Lung (tissue), 12 donors: Measurements from ENCODE around the gene LDLRAD4. TPM values are rescaled to one million over a fixed set of nuclear protein-coding genes. Genes with fewer than 3 reads are reported as not detected.

Source experiments
- ATAC-seq: fragments of 200-7000 bp; cut with Tn5 transposase; one replicate; pipeline ENCODE4 v1.9.1; 2020; ENCODE audit warnings: moderate number of reproducible peaks; ENCODE audit not compliant: insufficient read depth, low FRiP score
- DNase-seq, 3 donors: peaks; one replicate each; pipeline ENCODE4 v3.0.0-alpha.2; 2013 to 2017
- H3K27ac ChIP-seq, 2 donors: one replicate each; pipeline ENCODE4 v1.5.1; 2013; ENCODE audit warnings: mild to moderate bottlenecking in 2 of 2, moderate library complexity in 2 of 2, control low read depth in 1 of 2, inconsistent platforms in 1 of 2, low read depth in 1 of 2, low read length in 1 of 2
- H3K27me3 ChIP-seq, 3 donors: one replicate each; pipeline ENCODE4 v1.5.1; 2013; ENCODE audit warnings: low read length in 2 of 3; ENCODE audit not compliant: control insufficient read depth in 3 of 3, insufficient read depth in 3 of 3
- H3K36me3 ChIP-seq, 4 donors: one replicate each; pipeline ENCODE4 v1.5.1; 2013; ENCODE audit warnings: low read length in 4 of 4, mild to moderate bottlenecking in 1 of 4, moderate library complexity in 1 of 4; ENCODE audit not compliant: control insufficient read depth in 4 of 4, insufficient read depth in 4 of 4
- H3K4me1 ChIP-seq, 5 donors: one replicate each; pipeline ENCODE4 v1.5.1; 2013; ENCODE audit warnings: low read length in 5 of 5, mild to moderate bottlenecking in 2 of 5, moderate library complexity in 1 of 5; ENCODE audit not compliant: control insufficient read depth in 5 of 5, insufficient read depth in 5 of 5
- H3K4me3 ChIP-seq: one replicate; pipeline ENCODE4 v1.5.1; 2013; ENCODE audit warnings: mild to moderate bottlenecking, control low read depth, moderate library complexity
- H3K9ac ChIP-seq, 2 donors: one replicate each; pipeline ENCODE4 v1.5.1; 2013; ENCODE audit warnings: low read length in 2 of 2, control low read depth in 1 of 2; ENCODE audit not compliant: insufficient read depth in 1 of 2
- H3K9me3 ChIP-seq, 4 donors: one replicate each; pipeline ENCODE4 v1.5.1; 2013; ENCODE audit warnings: low read length in 3 of 4, mild to moderate bottlenecking in 1 of 4, moderate library complexity in 1 of 4; ENCODE audit not compliant: control insufficient read depth in 4 of 4, insufficient read depth in 3 of 4
- CTCF ChIP-seq: IDR thresholded peaks from 2 replicates; pipeline ENCODE4 v1.5.1; 2012; ENCODE audit warnings: mild to moderate bottlenecking; ENCODE audit errors: control extremely low read depth, extremely low read depth
- WGBS, 2 donors: extraction: QIAGEN DNeasy Blood & Tissue Kit; methylation state at CpG; one replicate each; pipeline ENCODE4 v1.1.7; 2013; 5-methylcytosine and 5-hydroxymethylcytosine counted together
- polyA plus RNA-seq, 2 donors: library from polyadenylated mRNA; stranded (reverse); fragments of 200-250 nt; gene quantifications; one replicate each; pipeline ENCODE4 v1.2.1, GENCODE V29; 2013
- total RNA-seq, 2 donors: library from RNA; depleted of rRNA in 1 of 2; stranded (reverse); fragments of >200 nt in 1 of 2; gene quantifications; one replicate each; pipeline ENCODE4 v1.2.1, GENCODE V29; 2014 to 2021
- donor health status: control.
- donor health status: control.
- donor health status: Bipolar disorder and iron deficiency.
- donor health status: healthy.
- donor health status: DM: yes; HTN: yes; CAD: no.

LDLRAD4 gene
- total and polyA plus RNA-seq, 4 donors = 3.2 to 62.4 (median 19.9) TPM

GRCh38 chr18:13539843-13540476, 321.4 kb downstream of the LDLRAD4 start:
- Histone ChIP-seq H3K27ac (no peak overlapping the region), H3K4me1 (peaks cover 0 to 40% (median 5%) of the 10 kb centered on the region in 5 donors), H3K36me3 (no peaks in the 10 kb centered on the region), H3K27me3 (no peaks in the 10 kb centered on the region), H3K4me3 (no peak overlapping the region), H3K9ac (no peak overlapping the region), H3K9me3 (no peaks in the 10 kb centered on the region)
- DNase-seq (peak in 2 of 3 donors; percentile 55 to 73), ATAC-seq (no peak)
- 73 to 79% methylated on average over 4 of the region's 4 CpGs for WGBS, 2 donors
- no peak for TF ChIP-seq CTCF

- no peak overlapping the region for H3K9ac ChIP-seq
- H3K27me3 ChIP-seq = no peaks in the 10 kb centered on the region
- 66 to 72% methylated on average over 12 of the region's 12 CpGs for WGBS, 2 donors
- TF ChIP-seq CTCF = no peak
- no peak overlapping the region for H3K27ac ChIP-seq
- no peaks in the 10 kb centered on the region for H3K9me3 ChIP-seq
- DNase-seq = no peak
- H3K4me1 ChIP-seq = peaks cover 0 to 40% (median 5%) of the 10 kb centered on the region in 5 donors
- H3K36me3 ChIP-seq = no peaks in the 10 kb centered on the region
- no peak overlapping the region for H3K4me3 ChIP-seq
- ATAC-seq = no peak
Measured at GRCh38 chr18:13540477-13541182, 322.1 kb downstream of the LDLRAD4 start.

- Histone ChIP-seq H3K9me3 (no peaks in the 10 kb centered on the region), H3K4me3 (no peak overlapping the region), H3K27me3 (no peaks in the 10 kb centered on the region), H3K36me3 (no peaks in the 10 kb centered on the region), H3K9ac (no peak overlapping the region), H3K27ac (no peak overlapping the region), H3K4me1 (peaks cover 0 to 47% (median 5%) of the 10 kb centered on the region in 5 donors)
- DNase-seq = peak; percentile 73 to 87 (median 87)
- WGBS, 2 donors = 74 to 75% methylated on average over 13 of the region's 13 CpGs
- ATAC-seq = no peak
- TF ChIP-seq CTCF = no peak
Measured at GRCh38 chr18:13541621-13542519, 323.3 kb downstream of the LDLRAD4 start.
